H1 (cell line): ENCODE results near the gene C11orf65. TPM values are rescaled to one million over a fixed set of nuclear protein-coding genes. Genes with fewer than 3 reads are reported as not detected.

Experiments
- PHF8 ChIP-seq: fragments of 200-600 bp; sonication (generic); conservative IDR thresholded peaks from 2 replicates; pipeline ENCODE4 v1.7.1; 2012; ENCODE audit warnings: low read depth, mild to moderate bottlenecking, inconsistent platforms, low read length, moderate library complexity
- polyA plus RNA-seq, 7 experiments: library from polyadenylated mRNA; depleted of rRNA in 3 of 7; stranded (reverse) in 5 of 7; unstranded in 2 of 7; fragments of >200 nt in 5 of 7; fragments of 200-250 nt in 2 of 7; gene quantifications; 1 replicate in 5 of 7; 2 replicates in 1 of 7; 4 replicates in 1 of 7; pipeline versions ENCODE4 v1.2.1 to v1.2.3, GENCODE V29; 2011 to 2013; ENCODE audit warnings: missing spikeins in 2 of 7, mixed read lengths in 2 of 7
- total RNA-seq: library from RNA; stranded (reverse); fragmentation: NEBNext Ultra II Directional; extraction: Animal tissue kit (Norgen Biotek cat#: 25700); gene quantifications from 2 replicates; pipeline ENCODE4 v1.2.1, GENCODE V29; 2021
- TF ChIP-seq, protein P1 (sequence below): IDR thresholded peaks from 2 replicates; pipeline ENCODE4 v1.6.1; 2012; ENCODE audit warnings: inconsistent platforms

Gene C11orf65
- total and polyA plus RNA-seq, 2 of the 8 experiments (the other 6 are each of a cell fraction or from before 2014, with no cell fraction given), result 0.14 to 0.22 TPM

GRCh38 chr11:108468478-108468864 is 1.1 kb upstream of the C11orf65 start (continued):
- TF ChIP-seq, protein P1, sequence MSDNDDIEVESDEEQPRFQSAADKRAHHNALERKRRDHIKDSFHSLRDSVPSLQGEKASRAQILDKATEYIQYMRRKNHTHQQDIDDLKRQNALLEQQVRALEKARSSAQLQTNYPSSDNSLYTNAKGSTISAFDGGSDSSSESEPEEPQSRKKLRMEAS, result no peak
- no peak for TF ChIP-seq PHF8
- TF ChIP-seq, all 59 proteins: peak for 0
